Fibroblast of skin of back (primary cell): Measurements from ENCODE around the gene RANGRF.
A peak's percentile ranks its signal among the peaks of the same experiment; 100 is the strongest.

Experiments used
- DNase-seq: peaks from one replicate; pipeline ENCODE4 v3.0.0-alpha.2; 2013

RANGRF gene

DNA sequence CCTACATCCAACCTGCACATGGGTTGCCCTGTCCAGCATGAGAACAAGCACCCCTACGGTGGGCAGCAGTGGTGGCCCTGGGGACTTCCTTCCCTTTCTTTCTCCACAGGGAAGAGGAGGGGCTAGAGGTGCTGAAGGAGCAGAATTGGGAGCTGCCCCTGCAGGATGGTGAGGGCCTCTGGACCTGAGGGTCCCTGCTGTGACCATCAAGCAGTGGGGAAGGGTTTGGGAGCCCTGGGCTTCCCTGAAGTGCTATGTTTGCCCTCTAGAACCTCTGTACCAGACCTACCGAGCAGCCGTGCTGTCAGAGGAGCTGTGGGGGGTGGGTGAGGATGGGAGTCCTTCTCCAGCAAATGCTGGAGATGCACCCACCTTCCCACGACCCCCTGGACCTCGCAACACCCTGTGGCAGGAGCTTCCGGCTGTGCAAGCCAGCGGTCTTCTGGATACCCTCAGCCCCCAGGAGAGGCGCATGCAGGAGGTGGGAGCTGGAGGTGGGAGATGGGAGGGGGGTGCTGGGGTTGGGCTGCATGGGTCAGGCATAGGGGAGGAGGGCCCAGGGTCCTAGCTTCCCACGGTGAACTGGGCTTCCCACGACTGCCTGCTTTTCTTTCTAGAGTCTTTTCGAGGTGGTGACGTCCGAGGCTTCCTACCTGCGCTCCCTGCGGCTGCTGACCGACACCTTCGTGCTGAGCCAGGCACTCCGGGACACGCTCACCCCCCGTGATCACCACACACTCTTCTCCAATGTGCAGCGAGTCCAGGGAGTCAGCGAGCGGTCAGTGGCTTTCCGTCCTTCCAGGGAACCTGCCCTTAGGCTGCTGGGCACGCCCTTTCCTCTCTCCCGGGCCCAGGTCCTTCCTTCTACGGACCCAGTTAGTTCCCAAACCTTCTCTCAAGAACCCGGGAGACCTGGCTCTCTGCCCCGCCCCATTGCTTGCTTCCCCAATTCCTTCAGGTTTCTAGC lies 26.6 kb downstream of the RANGRF start:
- no peak for DNase-seq

DNA sequence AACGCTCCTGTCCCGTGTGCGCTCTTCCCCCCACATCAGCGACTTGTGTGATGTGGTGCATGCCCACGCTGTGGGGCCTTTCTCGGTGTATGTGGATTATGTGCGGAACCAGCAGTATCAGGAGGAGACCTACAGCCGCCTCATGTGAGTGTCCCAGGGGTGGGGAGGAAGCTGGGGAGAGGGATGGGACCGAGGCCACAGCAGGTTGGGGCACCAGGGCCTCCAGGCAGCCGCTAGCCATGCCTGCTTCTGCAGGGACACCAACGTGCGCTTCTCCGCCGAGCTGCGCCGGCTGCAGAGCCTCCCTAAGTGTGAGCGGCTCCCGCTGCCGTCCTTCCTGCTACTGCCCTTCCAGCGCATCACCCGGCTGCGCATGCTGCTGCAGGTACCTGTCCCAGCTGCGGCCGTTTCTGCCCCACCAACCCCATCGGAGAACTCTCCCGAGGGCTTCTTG lies 27.3 kb downstream of the RANGRF start:
- DNase-seq: no peak

DNA sequence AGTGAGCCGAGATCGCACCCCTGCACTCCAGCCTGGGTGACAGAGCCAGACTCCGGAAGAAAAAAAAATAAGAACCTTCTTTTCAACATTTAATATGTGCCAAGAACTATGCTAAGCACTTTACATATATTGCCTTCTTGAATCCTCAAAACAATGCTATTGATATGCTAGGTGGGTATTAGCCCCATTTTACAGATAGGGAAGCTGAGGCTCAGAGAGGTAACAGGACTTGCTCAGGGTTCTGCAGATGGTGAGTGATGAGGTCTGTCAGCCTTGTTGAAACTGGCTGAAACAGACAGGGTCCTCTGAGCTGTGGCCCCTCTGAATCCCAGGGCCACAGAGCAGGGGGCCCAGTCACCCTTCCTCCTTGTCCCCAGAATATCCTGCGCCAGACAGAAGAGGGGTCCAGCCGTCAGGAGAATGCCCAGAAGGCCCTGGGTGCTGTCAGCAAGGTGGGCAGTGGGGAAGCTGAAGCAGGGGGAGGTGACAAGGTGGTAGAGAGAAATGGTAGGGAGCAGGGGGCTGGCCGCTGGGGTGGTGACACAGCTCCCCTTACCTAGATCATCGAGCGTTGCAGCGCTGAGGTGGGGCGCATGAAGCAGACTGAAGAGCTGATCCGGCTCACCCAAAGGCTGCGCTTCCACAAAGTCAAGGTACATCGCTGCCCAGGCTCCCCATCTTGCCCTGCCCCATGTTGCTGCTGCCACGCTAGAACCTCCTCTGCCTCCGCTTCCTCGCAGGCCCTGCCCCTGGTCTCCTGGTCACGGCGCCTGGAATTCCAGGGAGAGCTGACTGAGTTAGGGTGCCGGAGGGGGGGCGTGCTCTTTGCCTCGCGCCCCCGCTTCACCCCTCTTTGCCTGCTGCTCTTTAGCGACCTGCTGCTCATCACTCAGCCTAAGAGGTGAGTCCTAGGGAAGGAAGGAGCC lies 29.8 kb downstream of the RANGRF start:
- DNase-seq: no peak

DNA sequence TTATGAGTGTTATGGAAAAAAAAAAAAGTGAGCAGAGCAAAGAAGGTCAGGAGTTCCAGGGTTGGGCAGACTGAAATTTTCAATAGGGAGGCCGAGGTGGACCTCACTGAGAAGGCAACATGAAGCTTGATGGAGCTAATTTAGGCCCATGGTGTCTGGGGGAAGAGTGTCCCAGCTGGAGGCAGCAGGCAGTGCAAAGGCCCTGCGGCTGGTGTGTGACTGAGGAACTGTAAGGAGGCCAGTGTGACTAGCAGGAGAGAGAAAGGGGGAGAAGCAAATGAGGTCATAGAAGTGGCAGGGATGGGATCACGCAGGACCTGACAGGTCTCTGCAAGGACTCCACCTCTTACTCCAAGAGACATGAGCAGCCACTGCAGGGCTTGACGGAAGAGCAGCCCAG lies 31.8 kb downstream of the RANGRF start:
- DNase-seq: no peak

DNA sequence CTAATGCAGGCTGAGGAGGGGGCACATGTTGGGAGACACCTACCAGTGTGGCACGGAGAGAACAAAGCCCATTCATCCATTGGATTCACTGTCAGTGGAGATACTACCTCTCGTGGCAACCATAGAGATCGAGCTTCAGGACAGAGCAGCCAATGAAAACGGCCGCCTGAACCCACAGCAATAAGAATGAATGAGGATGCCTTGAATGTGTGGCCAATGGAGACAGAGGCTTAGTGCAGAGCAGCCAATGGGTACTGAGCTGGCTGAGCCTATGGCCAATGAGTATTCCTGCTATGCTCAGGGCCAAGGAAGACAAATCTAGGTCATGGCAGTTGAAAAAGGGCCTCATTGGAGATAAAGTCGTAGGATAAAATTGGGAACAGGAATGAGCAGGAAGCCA lies 32.5 kb downstream of the RANGRF start:
- DNase-seq: peak; percentile 21

DNA sequence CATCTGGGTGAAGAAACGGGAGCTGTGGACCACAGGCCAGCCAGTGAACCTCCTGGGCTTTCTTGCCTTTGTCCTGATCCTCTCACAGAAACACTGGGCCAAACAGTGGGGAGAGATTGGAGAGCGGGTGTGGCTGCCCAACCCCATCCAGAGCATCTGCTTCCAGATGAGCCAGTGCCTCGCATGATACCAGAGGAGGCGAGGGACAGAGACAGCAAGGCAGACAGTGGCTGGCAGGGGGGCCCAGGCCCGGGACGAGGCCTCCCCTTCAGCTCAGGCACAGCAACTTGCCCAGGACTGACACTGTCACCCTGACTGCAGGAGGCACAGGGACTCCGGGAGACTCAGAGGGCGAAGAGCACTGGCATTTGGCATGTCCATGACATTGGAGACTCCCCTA lies 33.6 kb downstream of the RANGRF start:
- DNase-seq: no peak

DNA sequence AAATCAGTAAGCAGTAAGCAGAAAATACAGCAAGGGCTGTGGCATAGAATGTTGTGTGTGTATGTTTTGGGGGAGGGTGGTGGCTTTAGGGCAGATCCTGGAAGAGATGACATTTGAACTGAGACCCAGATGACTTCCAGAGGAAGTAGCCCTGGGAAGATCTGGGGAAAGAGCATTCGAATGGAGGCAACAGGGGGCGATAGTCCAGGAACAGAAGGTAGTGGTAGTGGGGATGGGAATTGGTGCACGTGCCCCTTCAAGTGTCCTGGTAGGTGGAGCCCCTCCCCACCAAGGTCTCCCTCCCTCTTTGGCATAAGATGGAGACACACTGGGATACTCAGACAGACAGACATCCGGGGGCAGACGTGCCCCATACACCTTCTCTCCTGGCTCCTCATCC lies 35.7 kb downstream of the RANGRF start:
- DNase-seq: no peak

DNA sequence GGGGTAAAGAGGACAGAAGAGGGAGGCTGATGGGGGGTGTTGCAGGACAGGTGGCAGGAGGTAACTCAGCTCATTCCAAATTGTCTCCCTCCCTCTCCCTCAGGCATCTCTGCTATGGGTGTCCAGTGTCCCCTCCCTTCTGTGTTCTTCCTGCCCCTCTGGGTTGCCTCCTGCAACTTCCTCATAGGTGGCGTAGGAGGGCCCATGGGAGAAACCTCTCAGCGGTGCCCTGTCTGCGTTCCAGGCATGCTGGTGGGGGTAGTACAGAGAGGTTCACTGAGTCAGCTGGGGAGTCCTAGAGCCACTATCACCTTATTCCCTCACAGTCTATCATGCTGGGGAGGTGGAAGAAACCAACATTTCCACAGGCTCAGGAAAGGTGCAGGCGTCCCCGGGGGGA lies 36.5 kb downstream of the RANGRF start:
- no peak for DNase-seq

DNA sequence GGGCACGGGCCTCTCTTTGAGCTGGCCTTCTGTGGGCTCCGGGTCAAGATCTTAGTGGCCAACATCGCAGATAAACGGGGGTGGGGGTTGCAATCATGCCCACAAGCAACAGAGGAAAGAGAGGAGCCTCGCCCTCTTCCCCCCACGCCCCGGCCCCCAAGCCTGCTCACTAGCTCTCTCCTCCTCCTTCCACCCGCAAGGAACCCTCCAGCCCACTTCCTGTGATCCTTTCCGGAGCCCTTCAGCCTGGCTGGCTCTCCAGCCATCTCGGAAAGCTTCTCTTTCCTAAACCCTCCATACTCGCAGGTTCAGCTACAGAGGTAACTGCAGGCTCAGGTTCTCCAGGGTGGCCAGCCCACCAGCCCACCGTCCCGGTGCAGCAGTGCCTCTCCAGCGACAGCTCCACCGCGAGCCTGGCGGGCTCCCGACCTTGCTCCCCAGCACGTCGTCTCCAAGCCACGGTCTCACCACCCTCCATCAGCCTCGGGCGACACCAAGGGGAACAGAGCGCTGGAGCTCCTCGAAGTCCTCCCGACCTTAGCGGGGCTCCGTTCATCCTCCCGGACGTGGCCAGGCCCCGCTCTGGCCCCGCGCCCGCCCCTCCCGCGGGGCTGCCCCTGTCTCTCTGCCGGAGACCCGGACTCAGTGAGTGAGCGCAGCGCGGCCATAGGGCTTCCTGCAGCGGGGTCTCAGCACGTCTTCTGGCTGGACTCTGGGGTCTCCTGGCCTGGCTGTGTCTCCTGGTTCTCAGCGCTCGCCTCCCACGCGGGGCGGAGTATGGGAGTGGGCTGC lies 38.2 kb downstream of the RANGRF start:
- peak; percentile 32 for DNase-seq

DNA sequence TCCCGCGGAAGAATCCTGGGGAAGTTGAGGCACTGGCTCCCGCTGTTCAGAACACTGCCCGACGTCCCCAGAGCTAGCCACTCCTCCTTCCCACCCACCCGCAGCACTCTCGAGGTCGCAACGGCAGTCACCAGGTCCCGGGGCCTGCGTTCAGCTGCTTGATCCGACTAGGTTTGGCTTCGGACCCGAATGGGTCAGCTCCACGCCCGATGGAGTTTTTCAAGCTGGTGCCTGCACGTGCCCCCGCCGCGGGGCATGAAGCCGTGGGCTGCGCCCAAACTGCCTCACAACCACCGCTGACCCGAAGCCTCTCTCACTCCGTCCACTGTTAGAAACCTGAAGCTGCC lies 38.8 kb downstream of the RANGRF start:
- DNase-seq: no peak

DNA sequence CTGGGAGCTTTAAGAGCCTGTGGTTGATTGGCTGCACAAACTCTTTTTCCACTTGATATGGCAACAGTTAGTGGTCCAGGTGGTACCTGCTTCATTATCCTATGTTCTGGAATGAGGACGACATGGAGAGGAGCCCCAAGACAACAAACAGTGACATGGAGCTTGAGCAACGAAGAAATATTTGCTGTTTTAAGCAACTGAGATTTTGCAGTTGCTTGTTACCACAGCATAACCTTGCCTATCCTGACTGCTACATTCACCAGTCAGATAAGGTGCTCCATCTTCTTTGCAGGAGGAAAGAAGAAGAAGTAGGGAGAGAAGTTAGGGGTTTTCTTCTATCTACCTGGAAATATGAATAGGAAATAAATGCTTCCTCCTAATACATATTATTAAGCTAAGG lies 43.7 kb downstream of the RANGRF start:
- no peak for DNase-seq

DNA sequence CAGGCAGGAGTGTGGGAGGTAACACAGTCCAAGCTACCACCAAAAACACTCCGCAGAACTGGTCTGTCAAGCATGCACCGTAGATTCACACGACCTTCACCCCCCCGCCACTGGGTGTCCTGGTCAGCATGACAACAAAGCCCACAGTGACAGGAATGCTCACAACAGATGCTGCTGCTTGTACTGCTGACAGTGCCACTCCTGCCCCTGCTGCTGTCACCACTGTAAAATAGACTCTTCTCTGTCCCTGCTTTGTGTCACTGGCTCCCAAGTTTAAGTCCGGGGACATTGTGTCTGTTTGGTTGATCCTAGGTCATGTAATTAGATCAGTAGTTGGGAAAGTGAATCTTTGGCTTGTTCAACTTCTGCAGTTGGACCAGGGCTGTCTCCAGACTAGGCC lies 44.2 kb downstream of the RANGRF start:
- no peak for DNase-seq

DNA sequence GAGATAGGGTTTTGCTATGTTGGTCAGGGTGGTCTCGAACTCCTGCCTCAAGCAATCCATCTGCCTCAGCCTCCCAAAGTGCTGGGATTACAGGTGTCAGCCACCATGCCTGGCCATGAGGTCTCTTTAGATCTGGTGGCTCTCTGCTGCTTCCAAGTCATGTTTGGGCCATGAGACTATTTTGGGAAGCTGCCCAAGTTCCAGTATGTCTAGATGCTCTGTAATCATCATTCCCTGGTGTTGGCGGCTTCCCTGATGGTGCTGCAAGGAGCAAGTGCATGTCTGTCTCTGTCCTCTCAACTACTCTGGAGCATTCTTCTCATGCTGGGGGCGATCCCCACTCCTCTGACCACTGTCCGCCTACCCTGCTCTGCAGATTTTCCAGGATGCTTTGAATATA lies 44.8 kb downstream of the RANGRF start:
- DNase-seq: no peak

DNA sequence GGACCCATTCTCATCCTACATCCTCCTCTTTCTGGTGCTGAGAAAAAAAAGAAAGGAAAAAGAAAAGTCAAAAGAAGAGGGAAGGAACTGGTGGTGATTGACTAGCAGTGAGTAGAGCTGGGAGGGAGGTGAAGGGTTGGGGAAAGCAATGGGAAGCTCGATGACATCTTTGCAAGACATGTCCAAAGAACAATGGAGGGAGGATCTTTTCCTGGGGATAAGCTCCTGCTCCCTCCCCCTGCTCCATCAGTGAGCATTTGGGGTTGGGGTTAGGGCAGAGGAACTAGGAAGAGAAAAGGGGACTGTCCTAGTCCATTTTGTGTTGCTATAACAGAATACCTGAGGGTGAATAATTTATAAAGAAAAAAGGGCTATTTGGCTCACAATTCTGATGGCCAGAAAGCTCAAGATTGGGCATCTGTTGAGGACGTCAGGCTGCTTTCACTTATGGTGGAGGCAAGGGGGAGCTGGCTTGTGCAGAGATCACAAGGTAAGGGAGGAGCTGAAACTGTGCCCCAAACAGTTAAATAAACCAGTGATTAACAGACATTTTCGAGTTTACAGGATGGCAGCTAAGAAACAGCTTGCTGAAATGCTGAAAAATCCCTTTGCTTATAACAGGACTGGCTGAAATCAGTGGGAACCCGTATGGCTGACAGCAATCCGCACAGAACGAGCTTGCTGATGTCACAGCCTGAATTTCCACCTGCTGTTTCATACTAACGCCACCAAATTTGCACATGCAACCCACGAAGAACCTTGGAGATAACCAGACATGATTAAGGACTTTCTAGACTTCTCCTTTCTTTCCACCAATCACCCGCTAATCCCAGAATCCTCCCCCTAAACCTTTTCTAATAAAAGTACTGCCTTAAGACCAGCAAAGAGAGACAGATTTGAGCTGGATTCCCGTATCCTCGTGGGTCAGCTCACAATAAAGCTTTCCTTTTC lies 49.6 kb downstream of the RANGRF start:
- DNase-seq: no peak

DNA sequence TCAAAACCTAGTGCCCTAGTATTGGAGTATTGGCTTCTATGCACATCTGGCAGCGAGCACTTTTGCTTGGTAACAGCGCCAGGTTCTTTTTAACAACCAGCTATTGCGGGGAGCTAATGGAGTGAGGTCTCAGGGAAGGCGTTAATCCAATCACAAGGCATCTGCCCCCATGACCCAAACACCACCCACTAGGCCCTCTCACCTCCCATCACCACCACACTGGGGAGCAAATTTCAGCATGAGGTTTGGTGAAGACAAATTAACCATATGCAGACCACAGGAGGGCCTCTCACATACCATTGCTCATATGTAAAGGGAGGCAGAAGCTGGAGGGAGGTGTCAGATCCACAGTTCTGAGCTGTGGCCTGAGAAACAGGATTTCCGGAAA lies 50.3 kb downstream of the RANGRF start:
- peak; percentile 9 for DNase-seq

DNA sequence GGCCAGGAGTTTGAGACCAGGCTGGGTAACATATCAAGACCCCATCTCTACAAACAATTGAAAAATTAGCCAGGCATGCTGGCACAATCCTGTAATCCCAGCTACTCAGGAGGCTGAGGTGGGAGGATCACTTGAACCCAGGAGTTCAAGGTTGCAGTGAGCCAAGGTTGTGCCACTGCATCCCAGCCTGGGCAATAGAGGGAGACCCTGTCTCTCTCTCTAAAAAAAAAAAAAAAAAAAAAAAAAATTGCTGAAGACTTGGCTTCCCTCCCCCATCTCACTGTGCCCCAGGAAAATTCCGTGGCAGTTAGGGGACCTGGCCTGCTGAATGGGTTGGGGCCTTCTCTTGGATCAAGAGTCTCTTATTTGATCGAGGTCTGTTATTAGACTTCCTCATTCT lies 51.1 kb downstream of the RANGRF start, which contains the start of gene ODF4:
ODF4 (plus strand) TSS at position 301 of the 400 bp plus-strand sequence. CDS start 212 bp downstream, outside the sequence.
- DNase-seq: no peak
